ENCODE data around the gene NPDC1.

NPDC1 gene

DNA sequence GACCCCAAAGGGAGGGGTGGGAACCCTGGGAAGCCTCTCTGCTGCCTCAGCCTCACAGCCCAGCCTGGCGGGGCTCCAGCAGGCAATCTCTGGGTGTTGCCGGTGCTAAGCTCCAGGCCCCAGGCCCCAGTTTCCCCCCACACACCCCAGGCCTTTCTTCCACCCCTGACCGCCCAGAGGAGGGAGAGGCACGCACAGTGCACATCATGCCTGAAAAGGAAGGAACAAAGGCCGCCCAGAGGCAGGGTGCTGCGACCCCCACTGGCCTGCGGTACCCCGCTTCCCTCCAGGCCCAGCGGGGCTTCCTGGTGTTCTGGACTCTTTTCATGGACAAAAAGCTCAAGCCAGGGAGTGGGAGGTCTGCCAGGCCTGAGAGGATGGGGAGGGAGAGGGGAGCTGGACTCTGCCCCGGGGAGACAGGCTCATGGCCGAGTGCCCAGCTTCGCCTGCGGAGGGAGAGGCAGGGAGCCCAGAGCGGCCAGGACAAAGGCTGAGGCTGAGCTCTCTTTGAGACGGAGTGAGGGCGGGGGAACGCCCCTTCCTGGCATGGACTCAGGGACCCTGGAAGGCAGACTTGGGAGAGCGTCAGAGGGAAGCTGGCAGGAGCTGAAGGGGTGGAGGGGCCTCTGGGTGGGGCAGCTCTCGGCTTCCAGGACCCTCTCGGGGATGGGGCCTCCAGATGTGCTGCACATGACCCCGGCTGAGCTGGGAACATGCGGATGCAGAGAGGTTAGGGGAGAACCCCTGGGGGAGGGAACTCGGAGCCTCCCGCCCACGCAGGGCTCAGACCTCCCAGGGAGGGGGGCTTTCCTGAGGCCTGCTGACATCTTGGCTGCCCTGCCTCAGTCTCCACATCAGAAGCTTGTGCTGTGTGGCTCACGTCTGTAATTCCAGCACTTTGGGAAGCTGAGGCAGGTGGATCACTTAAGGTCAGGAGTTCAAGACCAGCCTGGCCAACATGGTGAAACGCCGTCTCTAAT lies 9.7 kb upstream of the NPDC1 start:
- no peak for DNase-seq

DNA sequence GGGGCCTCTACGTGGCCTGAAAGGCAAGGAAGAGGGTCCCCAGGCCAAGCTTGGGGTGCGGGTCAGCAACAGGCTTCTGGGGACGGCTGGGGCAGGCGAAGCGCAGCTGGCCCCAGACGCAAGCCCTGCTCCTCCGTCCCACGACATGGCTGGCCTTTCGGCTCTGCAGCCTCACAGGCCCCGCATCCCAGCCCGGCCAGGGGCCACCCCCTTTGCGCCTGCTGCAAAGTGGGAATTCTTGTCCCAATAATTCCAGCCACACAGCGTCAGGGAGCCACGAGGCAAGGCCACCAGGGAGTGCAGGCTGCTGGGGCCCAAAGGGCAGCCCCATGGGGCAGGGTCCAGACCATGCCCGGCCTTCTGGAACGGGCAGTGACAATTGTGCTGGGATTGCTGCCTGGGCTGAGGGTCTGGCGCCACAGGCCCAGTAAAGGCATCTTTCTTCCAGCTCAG lies 9.0 kb upstream of the NPDC1 start:
- DNase-seq = no peak

DNA sequence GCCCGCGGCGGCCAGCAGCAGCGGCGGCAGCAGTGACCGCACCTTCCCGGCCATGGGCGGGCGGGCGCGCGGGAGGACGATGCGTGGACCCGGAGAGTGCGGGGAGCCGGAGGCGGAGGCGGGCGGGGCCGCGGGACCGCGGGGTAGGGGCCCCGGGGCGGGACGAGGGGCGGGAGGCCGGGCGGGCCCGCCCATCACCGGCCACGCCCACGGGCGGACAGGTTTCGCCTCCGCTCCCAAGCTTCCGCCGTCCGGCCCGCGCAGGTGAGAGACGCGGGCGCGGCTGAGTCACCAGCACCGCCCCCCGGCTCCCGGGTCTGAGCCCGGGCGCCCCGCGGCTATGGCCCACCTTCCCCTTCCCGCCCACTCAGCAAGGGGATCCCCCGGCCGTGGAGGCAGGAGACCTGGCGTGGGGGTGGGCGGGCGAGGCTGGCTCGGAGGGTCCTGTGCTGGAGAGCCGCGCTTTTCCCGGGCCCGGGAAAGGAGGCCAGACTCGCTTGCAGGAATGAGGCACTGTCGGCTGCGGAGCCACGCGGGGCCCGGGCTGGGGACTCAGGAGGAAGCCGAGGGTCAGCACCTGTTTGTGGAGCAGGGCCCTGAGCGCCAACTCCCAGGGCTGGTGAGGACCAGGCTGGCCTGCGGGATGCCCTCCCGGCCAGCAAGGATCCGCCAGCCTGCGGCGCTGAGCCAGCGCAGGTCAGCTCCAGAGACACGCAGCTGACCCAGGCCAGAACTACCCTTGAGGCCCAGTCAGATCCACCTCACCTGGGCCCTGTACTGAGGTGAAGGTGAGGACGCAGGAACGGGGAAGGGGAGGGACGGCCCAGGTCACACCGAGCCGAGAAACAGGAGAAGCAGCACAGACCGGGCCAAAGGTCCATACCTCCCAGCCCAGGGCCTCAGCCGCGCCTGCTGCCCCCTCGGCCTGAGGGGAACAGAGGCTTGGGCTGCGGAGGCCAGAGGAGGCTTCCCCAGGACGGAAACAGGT lies 8.3 kb upstream of the NPDC1 start, which contains the start of gene ENTPD2:
Gene ENTPD2, minus strand, starts transcription at position 118 of the 988 bp plus-strand sequence. Its CDS starts 64 bp downstream, at position 54.
- no peak for DNase-seq

DNA sequence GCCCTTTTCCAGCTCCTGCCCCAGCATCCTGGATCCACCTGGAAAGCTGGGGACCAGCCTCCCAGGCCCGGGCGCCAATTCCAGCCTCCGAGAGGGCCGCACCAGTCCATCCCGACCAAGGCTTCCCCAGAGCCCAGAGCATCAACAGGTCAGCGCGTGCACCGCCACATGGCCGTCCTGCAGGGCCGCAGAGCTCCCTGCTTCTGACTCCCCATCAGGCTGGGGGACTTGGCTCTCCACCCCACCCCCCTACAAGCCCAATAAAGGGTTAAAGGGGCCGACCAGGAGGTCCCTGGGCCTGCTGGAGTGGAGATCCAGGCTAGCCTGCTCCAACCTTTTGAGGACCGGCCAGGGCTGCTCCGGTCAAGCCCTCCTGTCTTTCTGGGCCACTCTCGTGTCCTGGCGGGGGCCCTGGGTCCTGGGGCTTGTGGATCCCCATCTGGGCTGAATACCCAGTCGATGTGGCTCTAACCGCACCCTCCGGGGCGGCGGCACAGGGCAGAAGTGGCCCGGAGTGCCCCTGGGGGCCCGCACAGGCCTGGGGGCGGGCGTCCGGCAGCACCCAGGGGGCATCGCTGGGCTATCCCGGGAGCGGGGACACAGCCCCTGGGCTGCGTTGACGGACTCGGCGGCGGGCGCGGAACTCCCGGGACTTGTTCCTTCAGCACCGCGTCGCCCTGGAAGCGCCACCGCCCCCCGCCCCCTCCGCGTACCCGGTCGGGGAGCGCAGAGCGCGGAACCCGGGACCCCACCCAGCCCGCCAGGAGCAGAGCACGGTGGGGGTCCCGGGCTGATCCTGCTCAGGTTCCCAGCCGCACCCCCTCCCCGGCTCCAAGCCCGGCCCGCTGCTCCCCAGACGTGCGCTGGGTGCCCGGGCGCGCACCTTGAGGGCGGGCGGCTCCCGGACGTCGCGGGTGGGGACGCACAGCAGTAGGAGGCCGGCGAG lies 7.3 kb upstream of the NPDC1 start:
- no peak for DNase-seq

DNA sequence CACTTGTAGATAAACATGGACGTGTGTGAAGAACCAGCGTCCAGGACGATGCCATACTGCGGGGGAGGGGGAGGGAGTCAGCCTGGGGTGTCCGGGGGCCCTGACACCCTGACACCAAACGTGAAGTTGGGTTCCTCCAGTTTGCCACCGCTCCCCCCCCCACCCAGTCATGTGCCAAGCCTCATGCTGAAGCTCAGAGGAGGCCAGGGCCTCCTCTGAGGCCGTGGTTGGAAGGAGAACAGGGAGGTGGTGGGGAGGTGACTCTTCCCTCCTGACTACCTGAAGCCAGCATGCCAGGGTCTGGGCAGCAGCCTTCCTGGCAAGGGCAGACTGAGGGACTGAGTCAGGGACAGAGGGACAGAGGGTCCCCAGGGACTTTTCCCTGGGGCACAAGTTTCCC lies 6.3 kb upstream of the NPDC1 start:
- no peak for DNase-seq

DNA sequence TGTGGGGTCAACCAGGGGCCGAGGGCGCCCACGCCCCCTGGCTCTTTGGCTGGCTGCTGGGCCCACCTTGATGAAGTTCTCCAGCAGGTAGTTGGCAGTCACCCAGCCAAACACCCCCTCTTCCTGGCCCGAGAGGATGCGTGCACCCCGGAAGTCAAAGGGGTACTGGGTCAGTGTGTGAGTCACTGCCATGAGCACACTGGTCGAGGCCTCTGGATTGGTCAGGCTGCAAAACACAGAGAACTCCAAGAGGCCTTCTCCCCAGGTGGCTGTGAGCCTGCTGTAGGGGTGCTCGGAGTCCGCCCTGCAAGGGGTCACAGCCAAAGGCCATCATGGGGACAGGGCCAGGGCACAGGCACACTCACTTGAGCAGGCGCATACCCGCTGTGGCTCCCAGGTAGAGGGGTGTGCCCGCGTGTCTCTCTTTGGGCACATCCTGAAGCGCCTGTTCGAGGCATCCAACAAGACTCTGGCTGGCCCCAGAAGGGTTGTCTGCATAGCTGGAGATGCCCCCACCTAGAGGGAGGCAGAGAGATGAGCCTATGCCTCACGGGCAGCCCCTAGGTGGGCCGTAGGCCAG lies 5.3 kb upstream of the NPDC1 start:
- no peak for DNase-seq

DNA sequence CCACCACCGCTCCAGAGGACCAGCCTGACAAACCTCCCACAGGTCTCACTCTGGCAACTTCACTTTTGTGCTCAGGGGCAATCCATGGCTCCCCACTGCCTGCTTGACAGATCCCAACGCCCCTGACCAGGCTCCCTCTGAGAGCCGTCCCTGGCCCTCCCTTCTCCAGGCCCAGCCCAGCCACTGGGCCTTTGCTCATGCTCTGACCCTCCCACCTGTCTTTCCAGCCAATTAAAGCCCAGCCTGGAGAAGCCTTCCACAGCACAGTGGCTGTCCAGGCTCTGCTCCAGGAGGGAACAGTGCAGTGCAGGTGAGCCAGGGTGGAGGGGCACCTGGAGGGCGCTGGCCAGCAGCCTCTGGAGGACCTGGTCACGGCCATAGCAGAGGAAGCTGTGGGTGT lies 4.6 kb upstream of the NPDC1 start:
- DNase-seq = no peak

DNA sequence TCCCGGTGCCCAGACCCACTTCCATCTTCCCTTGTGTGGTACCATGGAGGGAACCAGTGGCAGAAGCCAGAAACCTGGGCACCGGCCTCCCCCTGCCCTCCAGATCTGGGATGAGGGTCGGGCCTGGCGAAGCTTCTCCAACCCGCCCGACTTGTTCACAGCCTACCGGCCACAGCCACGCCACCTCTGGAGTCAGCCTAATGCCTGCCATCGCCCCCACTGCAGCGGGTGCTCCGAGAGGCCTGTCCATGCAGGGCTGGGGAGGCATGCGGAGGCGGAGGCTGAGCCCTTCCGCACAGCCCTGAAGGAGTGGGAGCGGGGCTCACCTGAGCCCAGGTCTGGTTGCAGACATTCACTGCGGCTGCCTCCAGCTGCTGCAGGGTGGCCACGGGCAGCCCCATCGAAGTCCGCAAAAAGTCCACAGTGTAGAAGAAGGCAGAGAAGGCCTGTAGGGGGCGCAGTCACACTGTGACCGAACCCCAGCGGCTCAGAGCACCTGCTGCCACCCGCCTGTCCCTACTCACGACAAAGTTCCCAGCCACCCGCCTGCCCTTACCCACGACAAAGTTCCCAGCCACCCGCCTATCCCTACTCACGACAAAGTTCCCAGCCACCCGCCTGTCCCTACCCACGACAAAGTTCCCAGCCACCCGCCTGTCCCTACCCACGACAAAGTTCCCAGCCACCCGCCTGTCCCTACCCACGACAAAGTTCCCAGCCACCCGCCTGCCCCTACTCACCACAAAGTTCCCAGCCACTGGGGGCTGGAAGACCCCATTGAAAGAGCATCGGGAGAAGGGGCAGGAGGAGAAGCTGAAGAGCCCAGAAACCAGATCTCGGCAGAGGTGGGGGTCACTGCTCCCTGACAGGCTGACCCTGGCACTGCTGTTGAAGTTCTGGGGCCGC lies 3.8 kb upstream of the NPDC1 start:
- DNase-seq = peak; percentile 70

DNA sequence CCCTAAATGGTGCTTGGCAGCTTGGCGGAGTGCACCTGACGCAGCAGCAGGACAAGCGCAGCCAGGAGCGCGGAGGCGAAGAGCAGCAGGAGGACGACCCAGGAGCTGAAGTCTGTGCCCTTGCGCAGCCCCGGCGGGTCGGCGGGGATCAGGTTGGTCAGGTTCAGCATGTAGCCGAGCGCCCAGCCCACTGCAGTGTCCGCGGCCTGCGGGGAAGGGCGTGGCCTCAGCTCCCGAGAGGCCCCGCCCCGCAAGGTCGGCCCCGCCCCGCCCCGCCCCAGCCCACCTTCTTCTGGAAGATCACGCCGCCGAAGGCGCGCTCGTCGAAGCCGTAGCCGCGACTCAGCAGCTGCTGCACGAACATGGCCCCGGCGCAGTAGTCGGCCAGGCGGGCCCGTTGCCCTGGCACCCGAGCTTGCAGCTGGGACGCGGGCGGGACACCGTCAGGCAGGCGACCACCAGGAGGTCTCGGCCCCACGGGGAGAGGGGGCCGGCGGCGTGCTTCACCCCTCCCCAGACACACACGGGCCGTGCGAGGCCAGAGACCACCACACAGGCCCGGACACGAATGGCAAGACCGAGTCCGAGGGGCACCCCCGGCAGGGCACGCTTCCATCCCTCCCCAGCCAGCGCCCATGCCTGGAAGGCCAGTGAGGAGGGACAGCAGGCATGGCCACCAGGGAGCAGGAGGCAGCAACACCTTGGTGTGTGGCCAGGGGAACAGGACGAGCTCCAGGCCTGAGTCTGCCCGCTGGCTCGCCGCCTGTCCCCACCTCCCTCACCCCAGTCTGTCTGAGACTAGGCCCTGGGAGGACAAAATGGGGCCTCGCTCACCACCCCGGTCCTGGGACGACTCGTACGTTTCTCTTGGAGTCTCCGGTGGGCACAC lies 2.9 kb upstream of the NPDC1 start:
- no peak for DNase-seq

DNA sequence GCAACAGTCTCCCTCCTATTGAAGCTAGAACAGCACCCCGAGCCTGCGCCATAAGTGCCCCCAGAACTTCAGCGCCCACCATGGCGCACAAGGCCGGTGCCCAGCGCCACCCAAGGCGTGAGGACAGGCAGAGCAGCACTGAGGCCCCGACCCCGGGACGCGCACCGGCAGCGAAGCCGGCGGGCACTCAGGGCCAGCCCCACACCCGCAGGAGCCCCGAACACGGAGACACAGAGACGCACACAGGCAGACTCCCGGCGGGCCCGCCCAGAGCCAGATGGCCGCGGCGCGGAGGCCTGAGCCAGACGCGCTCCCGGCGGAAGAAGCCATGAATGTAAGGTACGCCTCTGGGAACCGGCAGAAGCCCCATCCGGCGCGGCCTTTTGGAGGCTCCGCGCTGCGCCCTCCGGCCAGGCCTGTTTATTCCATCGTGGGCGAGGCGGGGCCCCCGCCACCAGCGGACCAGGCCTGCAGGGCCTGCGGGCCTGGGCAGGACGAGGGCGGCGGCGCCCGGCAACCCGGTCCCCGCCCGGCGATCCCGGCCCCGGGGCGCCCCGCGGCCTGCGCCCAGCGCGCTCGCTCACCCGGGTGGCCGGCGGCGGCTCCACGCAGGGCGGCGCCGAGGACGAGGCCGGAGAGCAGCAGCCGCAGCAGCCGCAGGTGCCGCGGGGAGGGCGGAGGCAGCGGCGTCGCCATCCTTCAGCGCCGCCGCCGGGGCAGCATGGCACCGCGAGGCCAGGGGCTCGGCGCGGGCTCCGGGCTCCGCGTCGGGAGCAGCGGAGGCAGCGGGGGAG lies 486 bp downstream of the NPDC1 start:
- DNase-seq = peak; percentile 77

DNA sequence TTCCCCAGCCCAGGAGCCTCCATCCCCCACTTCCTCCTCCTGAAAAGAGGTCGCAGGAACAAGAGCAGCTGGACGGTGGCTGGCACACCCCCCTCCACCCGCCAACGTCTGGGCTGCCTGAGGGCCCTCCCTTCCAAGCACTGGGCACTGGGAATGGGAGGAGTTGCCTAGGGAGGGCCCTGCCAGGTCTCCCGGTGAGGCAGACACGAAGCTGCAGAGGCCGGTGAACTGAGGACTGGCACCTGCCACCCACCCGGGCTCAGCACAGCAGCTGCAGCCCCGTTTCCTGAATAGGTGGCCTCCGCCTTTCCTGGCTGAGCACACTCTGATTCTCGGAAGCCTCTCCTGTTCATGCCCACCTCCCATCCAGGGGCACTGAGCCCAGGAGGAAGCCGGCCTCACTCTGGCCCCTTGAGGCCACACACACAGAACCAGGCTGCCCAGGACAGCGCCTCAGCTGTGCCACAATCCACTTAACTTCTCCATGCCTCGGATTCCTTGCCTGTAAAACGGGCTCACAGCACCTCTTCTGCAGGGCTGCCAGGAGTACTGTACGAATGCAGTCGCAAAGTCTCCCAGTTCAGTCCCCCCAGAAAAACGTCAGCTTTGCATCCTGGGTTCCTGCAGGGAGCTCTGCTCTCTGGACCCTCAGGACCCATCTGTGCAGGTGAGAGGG lies 1.3 kb downstream of the NPDC1 start:
- DNase-seq = no peak

DNA sequence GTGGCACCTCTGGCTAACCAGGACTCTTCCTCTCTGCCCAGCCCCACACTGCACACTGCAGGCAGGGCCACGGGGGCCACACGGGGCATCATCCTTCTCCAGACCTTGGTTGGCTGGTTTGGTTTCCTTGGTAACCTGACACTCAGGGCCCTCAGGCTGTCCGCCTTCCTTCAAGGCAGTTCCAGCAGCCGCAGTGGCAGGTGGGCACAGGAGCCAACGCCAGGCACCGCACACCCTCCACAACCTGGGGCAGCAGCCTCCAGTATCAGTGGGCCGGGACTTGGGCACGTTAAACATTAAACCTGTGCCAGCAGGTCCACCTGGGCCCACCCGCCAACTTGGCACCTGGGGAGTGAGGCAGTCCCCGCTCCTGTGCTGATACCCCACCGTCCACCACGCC lies 1.9 kb downstream of the NPDC1 start:
- no peak for DNase-seq

DNA sequence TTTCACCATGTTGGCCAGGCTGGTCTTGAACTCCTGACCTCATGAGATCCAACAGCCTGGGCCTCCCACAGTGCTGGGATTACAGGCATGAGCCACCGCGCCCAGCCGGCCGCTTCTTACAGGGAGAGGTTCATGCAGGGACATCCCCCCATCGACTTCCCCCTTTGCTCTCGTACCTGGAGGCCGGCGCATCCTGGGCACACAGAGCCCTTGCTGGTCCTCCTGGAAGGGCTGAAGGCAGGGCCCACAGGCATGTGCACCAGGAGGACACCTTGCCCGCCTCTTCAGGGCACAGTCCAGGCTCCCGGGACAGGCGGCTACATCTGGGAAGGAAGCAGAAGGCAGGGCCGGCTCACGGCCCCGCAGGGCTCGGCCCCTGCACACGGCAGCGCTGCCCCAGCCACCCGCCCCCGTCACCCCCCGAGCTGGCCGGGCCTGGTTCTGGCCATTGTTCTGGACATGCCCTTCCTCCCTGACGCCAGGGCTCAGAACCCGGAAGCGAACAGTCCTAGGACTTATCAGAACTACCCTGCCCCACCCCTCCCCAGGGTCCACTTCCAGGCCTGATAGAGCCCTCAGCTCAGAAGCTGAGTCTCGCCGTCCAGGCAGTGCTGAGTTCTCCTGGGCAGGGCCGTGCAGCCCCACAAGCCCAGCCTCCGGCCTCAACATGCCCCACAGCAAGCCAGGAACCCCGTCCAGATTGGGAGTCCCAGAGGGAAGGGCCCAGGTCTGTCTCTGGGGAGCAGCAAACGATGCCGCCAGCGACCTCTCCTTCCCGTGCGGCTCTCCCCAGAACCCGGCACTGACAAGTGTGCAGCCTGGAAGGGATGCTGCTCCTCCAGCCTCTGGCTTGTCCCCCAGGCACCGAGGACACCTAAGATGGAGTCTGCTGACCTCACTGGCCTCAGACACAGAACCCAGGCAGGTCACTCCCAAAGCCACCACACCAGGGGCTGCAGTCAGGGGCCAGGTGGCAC lies 2.9 kb downstream of the NPDC1 start:
- DNase-seq = no peak

DNA sequence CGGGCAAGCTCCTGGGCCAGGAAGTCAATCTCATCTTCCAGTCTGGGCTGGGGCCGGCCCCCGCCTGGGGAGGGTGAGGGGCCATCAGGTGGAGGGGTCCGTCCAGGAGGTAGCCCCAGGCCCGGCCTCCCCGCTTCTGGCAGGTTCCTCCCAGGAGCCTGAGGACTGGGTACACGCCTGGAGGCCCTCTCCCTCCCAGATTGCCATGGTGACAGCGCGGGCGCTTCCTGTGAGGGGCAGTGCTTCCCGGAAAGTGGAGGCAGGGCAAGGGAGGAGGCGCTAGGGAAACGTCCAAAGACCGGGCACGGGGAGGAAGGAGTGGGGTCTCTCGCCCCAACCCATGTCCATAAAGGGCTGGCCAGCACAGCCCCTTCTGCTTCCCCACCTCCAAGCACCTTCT lies 4.9 kb downstream of the NPDC1 start:
- DNase-seq = no peak

DNA sequence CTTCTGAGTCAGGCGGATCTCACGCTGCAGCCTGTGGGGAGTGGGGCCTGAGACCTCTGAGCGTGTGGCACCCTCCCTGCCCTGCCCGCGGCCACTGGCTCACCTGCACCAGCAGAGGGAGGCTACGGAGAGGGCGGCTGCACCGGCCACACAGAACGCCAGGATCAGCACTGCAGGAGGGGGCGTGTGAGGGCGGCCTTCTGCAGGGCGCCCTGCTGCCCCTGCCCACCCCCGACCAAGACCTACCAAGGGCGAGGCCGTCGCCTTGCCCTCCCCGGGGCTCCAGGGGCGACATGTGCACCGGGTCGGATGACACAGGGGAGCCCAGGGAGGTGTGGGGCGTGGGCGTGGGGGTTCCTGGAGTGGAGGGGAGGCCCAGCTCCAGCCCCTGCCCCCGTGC lies 5.4 kb downstream of the NPDC1 start:
- no peak for DNase-seq

DNA sequence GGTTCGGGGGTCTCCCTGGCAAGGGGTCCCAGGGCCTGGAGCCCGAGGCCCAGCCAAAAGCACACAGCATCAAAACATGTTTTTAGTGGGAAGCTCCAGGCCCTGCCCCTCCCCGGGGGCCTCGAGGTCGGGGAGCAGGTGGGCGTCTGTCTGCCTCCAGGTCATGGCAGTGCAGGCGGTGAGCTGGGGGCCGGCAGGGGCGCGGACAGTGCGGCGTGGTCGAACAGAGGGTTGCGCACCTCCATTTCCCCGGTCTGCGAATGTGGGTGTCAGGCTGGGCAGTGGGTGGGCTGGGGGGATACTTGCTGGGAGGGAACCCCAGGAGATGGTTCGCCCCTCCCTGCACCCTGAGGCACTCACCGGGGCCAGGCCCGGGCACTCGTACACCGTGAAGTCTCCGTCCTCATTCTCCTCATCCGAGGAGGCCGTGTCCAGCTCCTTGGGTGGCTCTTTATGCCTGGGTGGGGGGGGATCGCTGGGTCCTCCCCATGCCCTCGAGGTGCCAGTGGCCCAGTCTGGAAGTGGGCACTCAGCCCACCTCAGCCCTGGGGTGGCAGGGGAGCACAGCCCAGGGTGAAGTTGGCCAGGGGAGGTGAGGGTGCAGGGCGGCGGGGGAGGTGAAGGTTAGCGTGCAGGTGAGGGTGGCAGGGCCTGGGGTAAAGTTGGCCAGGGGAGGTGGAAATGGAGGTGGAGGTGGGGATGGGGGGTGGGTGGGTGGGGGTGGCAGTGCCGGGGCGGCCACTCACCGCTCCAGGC lies 6.2 kb downstream of the NPDC1 start:
- DNase-seq = no peak
